H1 (cell line): Measurements from ENCODE around the gene SNED1. TPM values are rescaled to one million over a fixed set of nuclear protein-coding genes. Genes with fewer than 3 reads are reported as not detected.

Experiments
- CHD7 ChIP-seq: fragments of 300-600 bp; sonication (generic); IDR thresholded peaks from 2 replicates; pipeline ENCODE4 v1.7.1; 2012; ENCODE audit warnings: low read length, moderate library complexity, mild to moderate bottlenecking, inconsistent platforms; ENCODE audit not compliant: insufficient replicate concordance
- KDM5A ChIP-seq: fragments of 200-600 bp; IDR thresholded peaks from 2 replicates; pipeline ENCODE4 v1.7.1; 2012; ENCODE audit warnings: mild to moderate bottlenecking, low read length, inconsistent platforms, mixed read lengths
- RNF2 ChIP-seq: fragments of 200-900, 300-1000 bp; sonication (generic); IDR thresholded peaks from 2 replicates; pipeline ENCODE4 v1.7.1; 2016; ENCODE audit warnings: borderline replicate concordance, low read depth, mild to moderate bottlenecking, antibody characterized with exemption, low read length; ENCODE audit not compliant: poor library complexity, severe bottlenecking; ENCODE audit errors: missing control alignments
- SAP30 ChIP-seq: fragments of 300-600 bp; sonication (generic); IDR thresholded peaks from 2 replicates; pipeline ENCODE4 v1.7.1; 2012; ENCODE audit warnings: low read length, moderate library complexity, mild to moderate bottlenecking, inconsistent platforms; ENCODE audit not compliant: insufficient read depth, insufficient replicate concordance
- polyA plus RNA-seq, 7 experiments: library from polyadenylated mRNA; depleted of rRNA in 3 of 7; stranded (reverse) in 5 of 7; unstranded in 2 of 7; fragments of >200 nt in 5 of 7; fragments of 200-250 nt in 2 of 7; gene quantifications; 1 replicate in 5 of 7; 2 replicates in 1 of 7; 4 replicates in 1 of 7; pipeline versions ENCODE4 v1.2.1 to v1.2.3, GENCODE V29; 2011 to 2013; ENCODE audit warnings: missing spikeins in 2 of 7, mixed read lengths in 2 of 7
- total RNA-seq: library from RNA; stranded (reverse); fragmentation: NEBNext Ultra II Directional; extraction: Animal tissue kit (Norgen Biotek cat#: 25700); gene quantifications from 2 replicates; pipeline ENCODE4 v1.2.1, GENCODE V29; 2021

The SNED1 gene
- total and polyA plus RNA-seq, 2 of the 8 experiments (the other 6 are each of a cell fraction or from before 2014, with no cell fraction given), result 1.9 TPM

GRCh38 chr2:241034490-241035141 lies 36.2 kb downstream of the SNED1 start (continued):
- TF ChIP-seq CHD7 (no peak), RNF2 (no peak), KDM5A (no peak), SAP30 (no peak)
